Effector memory CD4-positive, alpha-beta T cell (primary cell): ENCODE measurements around the gene KDM3B.
"Not testable (repeated sequence)": the region's sequence is repeated elsewhere in the genome, so short reads cannot be mapped to it uniquely, and the experiment has no call there.

Source experiments
- DNase-seq, 3 donors: peaks; one replicate each; pipeline ENCODE4 v3.0.0-alpha.2; 2020
- H3K27ac ChIP-seq: 2 replicates; pipeline ENCODE4 v1.7.0; 2013; ENCODE audit warnings: mild to moderate bottlenecking, low read length, moderate library complexity; ENCODE audit not compliant: insufficient read depth, poor library complexity, severe bottlenecking
- H3K27me3 ChIP-seq: replicated peaks from 2 replicates; pipeline ENCODE4 v1.7.0; 2013; ENCODE audit warnings: mild to moderate bottlenecking, low read length; ENCODE audit not compliant: insufficient read depth, control insufficient read depth, poor library complexity, severe bottlenecking
- H3K36me3 ChIP-seq: 2 replicates; pipeline ENCODE4 v1.7.0; 2013; ENCODE audit warnings: mild to moderate bottlenecking, low read length, moderate library complexity; ENCODE audit not compliant: control insufficient read depth, insufficient read depth
- H3K4me1 ChIP-seq: 2 replicates; pipeline ENCODE4 v1.7.0; 2013; ENCODE audit warnings: low read length, mild to moderate bottlenecking; ENCODE audit not compliant: control insufficient read depth, insufficient read depth, poor library complexity, severe bottlenecking
- H3K4me3 ChIP-seq: 2 replicates; pipeline ENCODE4 v1.7.0; 2013; ENCODE audit warnings: low read length, low read depth, mild to moderate bottlenecking; ENCODE audit not compliant: insufficient read depth, poor library complexity, severe bottlenecking
- H3K9me3 ChIP-seq: 2 replicates; pipeline ENCODE4 v1.7.0; 2013; ENCODE audit warnings: mild to moderate bottlenecking, low read length, moderate library complexity; ENCODE audit not compliant: control insufficient read depth

The KDM3B gene

DNA sequence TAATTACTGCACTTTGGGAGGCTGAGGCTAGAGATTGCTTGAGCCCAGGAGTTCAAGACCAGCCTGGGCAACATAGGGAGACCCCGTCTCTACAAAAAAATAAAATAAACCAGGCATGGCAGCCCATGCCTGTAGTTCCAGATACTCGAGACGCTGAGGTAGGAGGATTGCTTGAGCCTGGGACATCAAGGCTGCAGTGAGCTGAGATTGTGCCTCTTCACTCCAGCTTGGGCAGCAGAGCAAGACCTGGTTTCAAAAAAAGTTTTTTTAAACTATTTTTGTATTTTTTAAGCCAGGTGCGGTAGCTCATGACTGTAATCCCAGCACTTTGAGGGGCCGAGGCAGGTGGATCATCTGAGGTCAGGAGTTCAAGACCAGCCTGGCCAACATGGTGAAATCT is 120.7 kb downstream of the KDM3B start:
- H3K36me3 ChIP-seq, H3K4me1 ChIP-seq, H3K4me3 ChIP-seq, H3K9me3 ChIP-seq, DNase-seq, H3K27me3 ChIP-seq, H3K27ac ChIP-seq: not testable (repeated sequence)

DNA sequence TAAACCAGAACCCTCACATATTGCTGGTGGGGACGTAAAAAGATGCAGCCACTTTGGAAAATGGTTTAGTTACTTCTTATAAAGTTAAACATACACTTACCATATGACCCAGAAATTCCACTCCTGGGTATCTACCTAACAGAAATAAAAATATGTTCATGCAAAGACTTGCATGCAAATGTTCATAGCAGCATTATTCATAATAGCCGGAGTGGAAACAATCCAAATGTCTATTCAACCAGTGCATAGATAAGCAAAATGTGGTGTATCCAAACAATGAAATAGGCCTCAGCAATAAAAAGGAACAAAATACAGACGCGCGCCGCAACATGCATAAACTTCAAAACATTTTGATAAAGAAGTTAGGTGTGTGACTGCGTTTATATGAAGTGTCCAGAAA is 124.4 kb downstream of the KDM3B start:
- Histone ChIP-seq H3K4me1 (no peaks in the 10 kb centered on the region), H3K27ac (no peak overlapping the region), H3K36me3 (no peaks in the 10 kb centered on the region), H3K9me3 (no peaks in the 10 kb centered on the region), H3K4me3 (no peak overlapping the region), H3K27me3 (no peaks in the 10 kb centered on the region)
- no peak for DNase-seq

DNA sequence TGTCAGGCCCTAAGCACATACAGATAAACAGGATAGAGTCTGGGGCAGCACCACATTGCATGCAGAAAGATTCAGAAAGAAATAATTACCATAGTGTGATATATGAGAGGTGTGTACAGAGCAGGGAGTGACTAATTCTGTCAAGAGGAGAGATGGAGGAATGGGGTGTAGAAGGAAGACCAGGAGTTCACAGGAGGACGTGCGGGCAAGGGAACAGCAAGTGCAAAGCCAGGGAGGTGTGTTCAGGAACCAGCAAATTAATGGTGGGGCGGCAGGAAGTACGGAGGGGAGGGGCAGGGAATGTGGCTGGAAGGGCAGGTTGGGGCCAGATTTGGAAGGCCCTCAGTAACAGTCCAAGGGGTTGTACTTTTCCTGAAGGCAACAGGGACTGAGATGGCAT is 130.2 kb downstream of the KDM3B start:
- Histone ChIP-seq H3K27ac (no peak overlapping the region), H3K4me1 (no peaks in the 10 kb centered on the region), H3K9me3 (no peaks in the 10 kb centered on the region), H3K36me3 (no peaks in the 10 kb centered on the region), H3K4me3 (no peak overlapping the region), H3K27me3 (no peaks in the 10 kb centered on the region)
- no peak for DNase-seq
